AG09309 (cell line): ENCODE data around the gene PTPRCAP.
"Not testable (repeated sequence)": the region's sequence is repeated elsewhere in the genome, so short reads cannot be mapped to it uniquely, and the experiment has no call there.

Experiments
- DNase-seq: peaks from one replicate; pipeline ENCODE4 v3.0.0-alpha.2; 2010; ENCODE audit warnings: low read depth
- H3K4me3 ChIP-seq: 2 replicates; pipeline ENCODE4 v1.5.1; 2011; ENCODE audit warnings: mild to moderate bottlenecking, low read depth, low read length, moderate library complexity; ENCODE audit not compliant: control insufficient read depth
- TF ChIP-seq, protein P1 (sequence below): IDR thresholded peaks from 2 replicates; pipeline ENCODE4 v1.5.1; 2011; ENCODE audit warnings: mild to moderate bottlenecking, low read depth, low read length, inconsistent platforms; ENCODE audit not compliant: insufficient read depth, control insufficient read depth; ENCODE audit errors: missing control alignments

Gene PTPRCAP

DNA sequence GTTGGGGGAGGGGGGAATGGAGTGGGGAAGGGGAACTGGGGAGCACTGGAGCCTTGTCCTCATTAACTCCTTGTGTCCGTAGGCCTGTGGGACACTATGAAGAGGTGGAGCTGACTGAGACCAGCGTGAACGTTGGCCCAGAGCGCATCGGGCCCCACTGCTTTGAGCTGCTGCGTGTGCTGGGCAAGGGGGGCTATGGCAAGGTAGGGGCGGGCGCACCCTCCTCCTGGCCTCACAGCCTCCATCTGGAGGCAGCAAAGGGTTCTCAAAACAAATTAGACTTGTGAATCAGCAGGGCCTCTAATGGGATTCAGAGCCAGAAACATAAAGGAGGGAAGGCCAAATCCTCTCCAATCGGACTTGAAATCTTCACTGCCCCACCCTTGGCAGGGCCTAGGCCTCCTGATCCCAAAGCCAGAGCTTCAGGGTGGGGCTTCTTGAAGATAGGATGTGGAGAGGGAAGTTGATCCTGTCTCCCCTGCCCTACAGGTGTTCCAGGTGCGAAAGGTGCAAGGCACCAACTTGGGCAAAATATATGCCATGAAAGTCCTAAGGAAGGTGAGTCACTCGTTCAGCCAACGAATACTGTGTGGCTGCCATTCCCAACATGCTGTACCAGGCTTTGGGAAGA, 8.3 kb downstream of the PTPRCAP start:
- H3K4me3 ChIP-seq, result peak overlapping the region; percentile 91

DNA sequence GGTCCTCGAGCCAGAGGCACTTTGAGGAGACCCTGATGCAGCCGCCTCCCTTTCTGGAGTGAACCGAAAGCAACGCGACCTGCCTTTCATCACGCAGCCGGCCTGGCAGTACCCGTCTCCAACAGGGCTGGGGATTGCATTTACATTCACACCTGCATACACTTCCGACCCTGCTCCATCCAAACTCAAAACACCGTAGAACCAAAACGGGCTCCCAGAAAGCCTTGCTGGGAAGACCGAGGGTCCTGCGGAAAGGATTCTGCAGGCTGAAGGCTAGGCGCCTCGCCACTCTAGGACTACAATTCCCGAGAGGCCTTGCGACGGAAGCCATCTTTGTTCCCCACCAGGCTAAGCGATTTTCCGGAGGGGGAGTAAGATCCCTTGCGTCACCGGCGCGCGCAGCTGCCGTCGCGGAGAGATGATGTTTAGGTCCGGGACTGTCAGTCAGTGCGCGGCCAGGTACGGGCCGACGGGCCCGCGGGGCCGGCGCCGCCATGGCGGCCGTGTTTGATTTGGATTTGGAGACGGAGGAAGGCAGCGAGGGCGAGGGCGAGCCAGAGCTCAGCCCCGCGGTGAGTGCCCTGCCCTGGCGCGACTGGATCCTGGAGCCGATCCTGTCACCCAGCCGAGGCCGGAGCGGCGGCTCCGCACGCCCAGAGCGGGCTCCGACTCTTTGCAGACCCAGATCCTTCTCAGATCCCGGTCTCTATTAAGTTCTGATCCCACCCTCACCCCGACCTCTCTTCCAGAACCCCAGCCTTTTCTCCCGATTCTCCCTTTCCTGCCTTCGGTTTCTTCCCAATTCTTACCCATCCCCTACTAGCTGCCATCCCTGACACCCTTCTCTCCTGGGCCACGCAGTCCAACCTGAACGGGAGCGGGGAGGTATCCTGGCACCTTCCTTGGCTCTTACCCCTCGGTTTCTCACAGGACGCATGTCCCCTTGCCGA, 9.2 kb downstream of the PTPRCAP start, which contains the start of gene RPS6KB2:
TSS of gene RPS6KB2 (plus strand) at position 443 of the 950 bp plus-strand sequence. CDS start at position 495, 52 bp downstream.
- TF ChIP-seq, protein P1, sequence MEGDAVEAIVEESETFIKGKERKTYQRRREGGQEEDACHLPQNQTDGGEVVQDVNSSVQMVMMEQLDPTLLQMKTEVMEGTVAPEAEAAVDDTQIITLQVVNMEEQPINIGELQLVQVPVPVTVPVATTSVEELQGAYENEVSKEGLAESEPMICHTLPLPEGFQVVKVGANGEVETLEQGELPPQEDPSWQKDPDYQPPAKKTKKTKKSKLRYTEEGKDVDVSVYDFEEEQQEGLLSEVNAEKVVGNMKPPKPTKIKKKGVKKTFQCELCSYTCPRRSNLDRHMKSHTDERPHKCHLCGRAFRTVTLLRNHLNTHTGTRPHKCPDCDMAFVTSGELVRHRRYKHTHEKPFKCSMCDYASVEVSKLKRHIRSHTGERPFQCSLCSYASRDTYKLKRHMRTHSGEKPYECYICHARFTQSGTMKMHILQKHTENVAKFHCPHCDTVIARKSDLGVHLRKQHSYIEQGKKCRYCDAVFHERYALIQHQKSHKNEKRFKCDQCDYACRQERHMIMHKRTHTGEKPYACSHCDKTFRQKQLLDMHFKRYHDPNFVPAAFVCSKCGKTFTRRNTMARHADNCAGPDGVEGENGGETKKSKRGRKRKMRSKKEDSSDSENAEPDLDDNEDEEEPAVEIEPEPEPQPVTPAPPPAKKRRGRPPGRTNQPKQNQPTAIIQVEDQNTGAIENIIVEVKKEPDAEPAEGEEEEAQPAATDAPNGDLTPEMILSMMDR, result no peak
- peak; percentile 88 for DNase-seq

More for the DNA sequence above, 8.3 kb downstream of the PTPRCAP start:
- DNase-seq, result no peak
- TF ChIP-seq, protein P1, result no peak

DNA sequence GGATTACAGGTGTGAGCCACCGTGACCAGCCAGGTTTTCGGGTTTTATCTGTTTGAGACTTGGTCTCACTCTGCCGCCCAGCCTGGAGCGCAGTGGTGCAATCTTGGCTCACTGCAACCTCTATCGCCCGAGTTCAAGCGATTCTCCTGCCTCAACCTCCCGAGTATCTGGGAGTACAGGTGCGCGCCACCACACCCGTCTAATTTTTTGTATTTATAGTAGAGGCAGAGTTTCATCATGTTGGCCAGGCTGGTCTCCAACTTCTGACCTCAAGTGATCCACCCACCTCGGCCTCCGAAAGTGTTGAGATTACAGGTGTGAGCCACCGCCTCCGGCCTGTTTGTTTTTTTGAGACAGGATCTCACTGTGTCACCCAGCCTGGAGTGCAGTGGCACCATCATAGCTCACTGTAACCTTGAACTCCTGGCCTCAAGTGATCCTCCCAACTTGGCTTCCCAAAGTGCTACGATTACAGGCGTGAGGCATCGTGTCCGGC, 10.1 kb downstream of the PTPRCAP start:
- peak overlapping the region; percentile 91 for H3K4me3 ChIP-seq
- DNase-seq, result not testable (repeated sequence)

More for the DNA sequence above, 9.2 kb downstream of the PTPRCAP start, which contains the start of gene RPS6KB2:
- H3K4me3 ChIP-seq, result peak within 1 kb of the TSS; percentile 91

DNA sequence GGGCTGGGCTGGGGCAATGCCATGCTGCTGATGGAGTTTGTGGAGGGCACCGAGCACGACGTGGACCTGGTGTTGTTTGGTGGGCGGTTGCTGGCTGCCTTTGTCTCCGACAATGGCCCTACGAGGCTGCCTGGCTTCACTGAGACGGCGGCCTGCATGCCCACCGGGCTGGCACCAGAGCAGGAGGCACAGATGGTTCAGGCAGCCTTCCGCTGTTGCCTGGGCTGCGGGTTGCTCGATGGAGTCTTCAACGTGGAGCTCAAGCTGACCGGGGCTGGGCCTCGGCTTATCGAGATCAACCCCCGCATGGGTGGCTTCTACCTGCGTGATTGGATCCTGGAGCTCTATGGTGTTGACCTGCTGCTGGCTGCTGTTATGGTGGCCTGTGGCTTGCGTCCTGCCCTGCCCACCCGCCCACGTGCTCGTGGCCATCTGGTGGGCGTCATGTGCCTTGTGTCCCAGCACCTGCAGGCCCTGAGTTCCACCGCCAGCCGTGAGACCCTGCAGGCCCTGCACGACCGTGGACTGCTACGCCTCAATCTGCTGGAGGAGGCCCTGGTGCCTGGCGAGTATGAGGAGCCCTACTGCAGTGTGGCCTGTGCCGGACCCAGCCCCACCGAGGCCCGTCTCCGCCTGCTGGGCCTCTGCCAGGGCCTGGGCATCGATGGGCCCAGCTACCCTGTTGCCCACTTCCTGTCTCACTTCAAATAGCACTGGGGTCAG, 13.4 kb downstream of the PTPRCAP start:
- DNase-seq, result no peak
- no peak overlapping the region for H3K4me3 ChIP-seq
- TF ChIP-seq, protein P1, result no peak

GRCh38 chr11:67423466-67423865, 14.0 kb downstream of the PTPRCAP start:
- DNase-seq, result no peak
- no peak overlapping the region for H3K4me3 ChIP-seq
- TF ChIP-seq, protein P1, result no peak

DNA sequence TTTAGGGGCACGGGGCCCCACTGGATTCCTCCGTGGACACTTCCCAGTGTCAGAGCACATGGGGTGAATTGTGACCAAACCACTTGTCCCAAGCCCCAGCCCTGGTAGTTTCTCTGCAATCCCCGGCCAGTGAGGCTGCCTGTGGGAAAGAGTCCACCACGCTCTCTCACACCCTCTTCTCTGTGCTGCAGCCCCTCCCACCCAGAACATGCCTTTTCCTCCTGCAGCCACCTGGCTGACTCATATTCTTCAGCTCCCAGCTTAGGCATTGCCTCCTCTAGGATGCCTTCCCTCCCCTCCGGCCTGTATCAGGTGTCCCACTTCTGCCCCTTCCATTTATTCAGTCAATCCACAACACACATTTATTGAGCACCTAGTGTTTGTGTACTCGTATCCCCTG, 14.6 kb downstream of the PTPRCAP start:
- TF ChIP-seq, protein P1, result no peak
- H3K4me3 ChIP-seq, result no peak overlapping the region
- DNase-seq, result no peak
